ENCODE data around the gene RHOV.

- TF ChIP-seq POLR2AphosphoS5 (IDR thresholded peaks at IDR 0.05; ENCODE audit: low read depth, low read length): no peak
- peak; percentile 93 for TF ChIP-seq CTCF (IDR thresholded peaks at IDR 0.05)
- no peak for TF ChIP-seq SIN3A (IDR thresholded peaks at IDR 0.05; ENCODE audit: borderline replicate concordance, insufficient read depth, low read depth, low read length)
- TF ChIP-seq REST (IDR thresholded peaks at IDR 0.05; ENCODE audit: insufficient read depth in 1 of 2, low read depth in 2 of 2, low read length in 1 of 2): no peak
Observed at GRCh38 chr15:40891810-40892446, 17.9 kb upstream of the RHOV start.
